Measurements from ENCODE around the gene CDK6.

The CDK6 gene

DNA sequence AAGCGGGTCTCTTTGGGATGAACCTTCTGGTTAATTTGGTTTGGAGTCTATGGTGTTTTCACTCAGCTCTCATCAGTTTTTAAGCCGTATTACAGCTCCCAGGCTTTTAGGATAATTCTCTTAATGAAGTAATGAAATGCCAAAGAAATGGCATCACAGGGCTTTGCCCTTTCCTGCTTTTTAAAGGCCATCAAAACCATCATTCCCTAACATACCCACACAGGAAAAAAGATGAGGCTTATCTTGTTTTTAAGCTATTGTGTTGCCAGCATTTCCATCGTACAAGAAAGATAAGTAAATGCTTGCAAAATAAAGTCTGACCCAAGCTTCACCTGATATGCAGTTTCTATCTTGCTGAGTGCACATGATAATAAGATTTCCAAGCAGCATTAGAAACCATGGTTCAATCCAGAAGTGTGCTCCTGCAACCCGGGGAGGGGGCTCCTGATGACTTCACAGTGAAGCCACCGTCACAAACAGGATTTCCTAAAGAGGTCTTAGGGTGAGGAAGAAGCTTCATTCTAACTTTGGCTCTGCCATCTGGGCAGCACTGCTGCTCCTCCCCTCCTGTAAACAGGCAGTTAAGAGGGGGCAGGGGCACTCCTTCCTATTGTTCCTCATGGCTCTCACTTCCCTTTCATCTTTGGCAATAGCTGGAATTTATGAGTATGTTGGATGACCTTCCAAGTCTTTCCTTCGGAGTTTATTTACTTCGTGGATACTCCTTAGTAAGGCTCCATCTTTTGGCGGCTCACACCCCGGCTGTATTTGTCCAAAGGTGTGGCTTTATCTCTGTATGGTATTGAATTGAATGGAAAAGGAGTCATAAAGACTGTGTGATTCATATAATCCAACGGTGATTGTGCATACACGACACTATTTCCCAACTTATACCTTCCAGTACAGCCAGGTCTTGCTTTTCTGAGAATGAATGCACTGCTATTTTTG is 191.0 kb downstream of the CDK6 start:
- no peak for DNase-seq (ENCODE audit: low read depth)

- no peak for DNase-seq (ENCODE audit: low read depth)
Measured at GRCh38 chr7:92644406-92645113, 191.8 kb downstream of the CDK6 start.

GRCh38 chr7:92643821-92644220 is 192.6 kb downstream of the CDK6 start:
- DNase-seq (ENCODE audit: low read depth), result no peak

- DNase-seq (ENCODE audit: low read depth), result peak; percentile 26
Measured at GRCh38 chr7:92641921-92642511, 194.4 kb downstream of the CDK6 start.

GRCh38 chr7:92639966-92640365 is 196.4 kb downstream of the CDK6 start:
- DNase-seq (ENCODE audit: low read depth), result no peak

DNA sequence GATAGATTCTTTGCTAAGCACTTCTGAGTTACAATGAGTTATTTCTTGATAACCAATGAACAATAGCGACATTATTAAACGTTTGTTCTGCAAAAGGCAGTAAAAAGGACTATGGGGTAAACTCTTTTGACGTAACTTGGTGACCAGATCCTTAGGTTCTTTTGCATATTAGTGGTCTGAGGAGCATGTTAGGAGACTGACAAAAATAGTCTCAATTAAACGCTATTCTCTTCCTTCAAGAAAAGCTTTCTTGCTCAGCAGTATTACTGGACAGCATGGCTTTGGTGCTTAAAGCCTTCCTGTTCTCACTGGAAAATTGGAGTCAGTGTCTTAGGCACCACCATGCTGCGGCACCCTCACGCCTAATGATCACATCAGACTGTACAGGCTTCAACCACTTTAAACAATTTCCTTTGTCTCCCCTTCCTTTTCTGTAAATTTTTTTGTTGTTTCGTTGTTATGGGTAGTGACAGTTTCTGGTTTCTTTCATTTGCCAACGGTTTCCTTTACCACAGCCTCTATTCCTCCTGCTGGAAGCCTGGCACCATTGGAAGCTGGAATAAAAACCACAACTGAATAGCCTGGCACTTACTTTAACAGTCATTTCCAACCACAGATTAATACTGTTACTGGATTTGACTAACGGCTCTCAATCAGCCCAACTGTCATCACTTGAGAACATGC is 197.0 kb downstream of the CDK6 start:
- no peak for DNase-seq (ENCODE audit: low read depth)

- DNase-seq (ENCODE audit: low read depth), result no peak
Measured at GRCh38 chr7:92636018-92636560, 200.3 kb downstream of the CDK6 start.

DNA sequence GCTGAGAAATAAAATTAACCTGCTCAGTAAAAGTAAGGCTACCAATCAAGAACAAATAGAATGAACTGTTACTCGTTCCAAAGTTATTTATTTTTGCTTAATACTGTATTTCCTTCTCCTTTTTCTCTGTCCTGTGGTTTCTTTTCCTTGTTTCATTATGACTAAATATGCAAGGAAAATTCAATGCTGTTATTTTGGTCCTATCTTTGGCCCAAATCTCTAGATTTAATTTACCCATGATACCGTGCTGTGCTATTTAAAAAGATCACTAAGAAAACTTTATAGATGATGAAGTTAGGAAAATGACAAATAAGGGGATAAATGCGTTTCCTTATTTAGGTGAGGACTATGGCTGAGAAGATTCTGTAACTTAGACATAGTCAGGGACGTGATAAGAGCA is 200.8 kb downstream of the CDK6 start:
- no peak for DNase-seq (ENCODE audit: low read depth)

DNA sequence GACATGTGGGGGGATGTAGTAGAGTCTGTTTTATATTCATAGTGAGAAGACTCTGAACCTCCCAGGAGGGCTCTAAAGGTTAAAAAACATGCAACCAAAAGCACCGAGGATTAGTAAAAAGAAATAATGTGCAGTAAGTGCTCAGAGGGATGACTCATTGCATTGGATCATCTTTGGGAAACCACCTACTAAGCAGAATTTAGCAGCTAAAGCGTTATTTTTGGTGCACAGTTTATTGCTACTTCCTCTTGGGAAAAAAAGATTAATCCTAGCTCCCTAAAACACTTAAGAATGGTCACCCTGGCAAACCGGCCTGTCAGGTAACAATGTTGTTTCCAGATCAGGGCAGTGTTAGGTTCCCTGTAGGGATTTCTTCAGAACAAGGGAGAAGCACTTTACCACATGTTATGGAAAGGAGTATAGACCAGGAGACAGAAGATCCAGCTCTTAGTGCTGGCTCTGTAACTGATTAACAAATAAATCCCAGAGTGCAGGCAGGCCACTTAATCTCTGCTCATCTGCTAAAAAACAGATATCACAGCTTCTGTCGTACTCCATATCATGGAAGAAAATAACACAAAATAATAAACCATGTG is 201.4 kb downstream of the CDK6 start:
- DNase-seq (ENCODE audit: low read depth), result no peak

DNA sequence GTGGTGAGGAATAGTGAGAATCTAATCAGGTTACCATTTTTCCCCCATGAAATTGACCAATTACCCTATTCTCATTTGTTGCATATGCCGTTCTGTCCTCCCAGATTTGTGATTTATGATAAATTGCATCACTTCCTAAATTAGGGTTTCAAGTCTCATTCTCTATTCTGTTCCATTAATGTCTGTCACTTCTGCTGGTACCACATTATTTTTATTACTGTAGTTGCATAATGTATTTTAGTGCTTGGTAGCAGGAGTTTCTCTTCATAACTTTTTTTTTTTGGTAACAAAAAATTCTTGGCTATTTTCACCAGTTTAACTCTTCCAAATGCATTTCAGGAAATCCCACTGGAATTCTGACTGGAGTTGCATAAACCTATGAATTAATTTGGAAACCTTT is 202.2 kb downstream of the CDK6 start:
- no peak for DNase-seq (ENCODE audit: low read depth)

DNA sequence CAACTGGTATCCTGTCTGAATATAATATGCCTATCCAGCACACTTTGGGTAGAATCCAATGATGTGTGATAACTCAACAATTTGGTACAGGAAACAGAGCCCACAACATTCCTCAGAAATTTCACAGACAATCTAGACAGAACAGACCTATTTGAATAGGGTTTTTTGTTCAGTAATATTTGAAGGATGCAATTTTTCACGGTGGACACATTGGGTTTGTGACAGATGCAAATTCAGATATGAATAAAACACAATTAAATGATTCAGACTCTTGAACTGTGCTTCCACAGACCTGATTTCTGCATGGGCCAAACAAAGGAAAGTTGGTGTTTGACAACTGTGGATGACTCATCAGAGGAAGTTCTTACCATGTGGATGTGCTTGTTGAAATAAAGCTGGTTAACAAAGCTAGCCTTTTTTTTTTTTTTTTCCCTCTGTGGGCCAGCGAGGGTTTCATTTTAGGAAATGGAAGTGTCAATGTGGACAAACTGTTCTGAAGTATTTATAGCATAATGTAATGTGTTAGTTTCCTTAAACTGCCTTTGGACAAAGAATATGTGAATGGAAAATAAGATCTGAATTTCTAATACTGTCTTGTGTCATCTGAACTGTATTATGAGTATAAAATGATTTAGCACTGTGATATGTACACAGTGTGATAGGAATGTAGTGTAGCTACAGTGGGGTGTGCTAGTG is 203.0 kb downstream of the CDK6 start:
- DNase-seq (ENCODE audit: low read depth), result peak; percentile 25

- no peak for DNase-seq (ENCODE audit: low read depth)
Measured at GRCh38 chr7:92632791-92633190, 203.6 kb downstream of the CDK6 start.

GRCh38 chr7:92631850-92632487 is 204.4 kb downstream of the CDK6 start:
- no peak for DNase-seq (ENCODE audit: low read depth)

DNA sequence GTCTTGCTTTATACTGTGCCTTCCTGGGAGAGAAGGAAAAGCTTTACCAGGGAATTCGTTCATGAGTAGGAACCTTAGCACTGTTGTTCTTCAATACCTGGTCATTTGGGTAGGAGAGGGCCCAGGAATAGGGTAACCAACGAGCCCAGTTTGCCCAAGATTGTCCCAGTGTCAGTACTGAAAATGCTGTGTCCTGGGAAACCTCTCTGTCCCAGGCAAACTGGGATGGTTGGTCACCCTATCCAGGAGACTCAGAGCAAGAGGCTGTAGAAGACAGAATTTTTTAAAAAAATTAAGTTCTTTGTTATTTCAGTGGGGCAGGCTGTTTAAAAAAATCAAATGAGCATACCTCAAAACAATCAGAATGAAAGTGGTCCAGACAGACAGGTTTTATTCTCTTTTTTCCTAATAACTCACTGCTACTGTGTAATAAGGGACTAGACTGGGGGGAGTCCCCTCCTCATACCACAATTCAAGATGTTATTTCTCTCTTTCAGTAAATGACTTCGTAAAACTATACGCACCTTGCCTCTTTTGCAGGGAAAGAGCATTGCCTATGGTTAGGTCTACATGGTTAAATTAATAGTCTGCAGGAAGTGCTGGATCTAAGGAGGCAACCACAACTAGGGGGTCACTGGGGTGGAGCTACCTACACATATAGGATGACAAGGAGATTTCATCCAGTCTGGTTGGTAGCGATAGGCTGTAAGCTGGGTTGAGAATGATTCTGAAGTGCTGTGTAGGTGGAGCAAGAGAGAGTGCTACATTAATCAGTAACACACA is 205.1 kb downstream of the CDK6 start:
- no peak for DNase-seq (ENCODE audit: low read depth)

- no peak for DNase-seq (ENCODE audit: low read depth)
Measured at GRCh38 chr7:92629779-92630178, 206.6 kb downstream of the CDK6 start.

GRCh38 chr7:92627956-92628355 is 208.4 kb downstream of the CDK6 start:
- no peak for DNase-seq (ENCODE audit: low read depth)

GRCh38 chr7:92626281-92626809 is 210.0 kb downstream of the CDK6 start:
- no peak for DNase-seq (ENCODE audit: low read depth)

- no peak for DNase-seq (ENCODE audit: low read depth)
Measured at GRCh38 chr7:92625617-92626016, 210.8 kb downstream of the CDK6 start.

GRCh38 chr7:92624298-92624996 is 211.9 kb downstream of the CDK6 start:
- DNase-seq (ENCODE audit: low read depth), result no peak

Data from stimulated activated CD4-positive, alpha-beta T cell treated with anti-CD3 and anti-CD28 coated beads, Interleukin-2, amount 100 ng/mL, for 4 hours (primary cell).